GM12892 (cell line): Measurements from ENCODE around the gene SYT6.

ENCODE experiments used
- DNase-seq: peaks from one replicate; pipeline ENCODE4 v3.0.0; 2011; ENCODE audit not compliant: insufficient read length
- FAIRE-seq: peaks from 2 replicates; lab custom pipeline; 2011; peaks lifted over from hg19 to GRCh38; lab: Jason Lieb, UNC
- POLR2A ChIP-seq: IDR thresholded peaks from 2 replicates; pipeline ENCODE4 v1.6.1; 2011; ENCODE audit warnings: low read depth, low read length, control low read depth
- POLR2AphosphoS5 ChIP-seq: IDR thresholded peaks from 2 replicates; pipeline ENCODE4 v1.6.1; 2011; ENCODE audit warnings: low read depth, low read length, control low read depth
- TAF1 ChIP-seq: IDR thresholded peaks from 2 replicates; pipeline ENCODE4 v1.6.1; 2011; ENCODE audit warnings: low read depth, mild to moderate bottlenecking, control low read depth, low read length, borderline replicate concordance

The SYT6 gene

GRCh38 chr1:114040273-114041015 lies 113.2 kb downstream of the SYT6 start:
- FAIRE-seq = no peak
- TF ChIP-seq POLR2AphosphoS5 = no peak
- TF ChIP-seq POLR2A = no peak
- TF ChIP-seq TAF1 = no peak
- DNase-seq = no peak
